Vagina (tissue), 2 donors: ENCODE data around the gene PNISR. TPM values are rescaled to one million over a fixed set of nuclear protein-coding genes. Genes with fewer than 3 reads are reported as not detected.

Experiments
- DNase-seq, 2 donors: peaks; one replicate each; pipeline ENCODE4 v3.0.0-alpha.2; 2017; ENCODE audit errors: extremely low spot score in 2 of 2
- H3K27ac ChIP-seq: fragments of 200-600 bp; sonication (generic); one replicate; pipeline ENCODE4 v1.5.1; 2019
- H3K27me3 ChIP-seq: fragments of 200-600 bp; sonication (generic); one replicate; pipeline ENCODE4 v1.5.1; 2019
- H3K36me3 ChIP-seq, 2 donors: fragments of 200-600 bp; sonication (generic); one replicate each; pipeline ENCODE4 v1.5.1; 2017 to 2019
- H3K4me1 ChIP-seq: fragments of 200-600 bp; sonication (generic); one replicate; pipeline ENCODE4 v1.5.1; 2019
- H3K4me3 ChIP-seq, 2 donors: fragments of 200-600 bp; sonication (generic); 1 replicate in 1 of 2; 2 replicates in 1 of 2; pipeline ENCODE4 v1.5.1; 2016 to 2019
- H3K9me3 ChIP-seq: fragments of 200-600 bp; sonication (generic); one replicate; pipeline ENCODE4 v1.5.1; 2019
- POLR2A ChIP-seq, 2 donors: fragments of 450-650 bp; IDR thresholded peaks; one replicate each; pipeline ENCODE4 v1.6.1; 2017; ENCODE audit warnings: antibody characterized with exemption in 2 of 2, mild to moderate bottlenecking in 2 of 2, moderate library complexity in 2 of 2
- POLR2AphosphoS5 ChIP-seq, 2 donors: sonication (generic); formaldehyde crosslinking; IDR thresholded peaks; one replicate each; pipeline ENCODE4 v1.9.0; 2017; ENCODE audit warnings: antibody characterized with exemption in 2 of 2, mild to moderate bottlenecking in 2 of 2, low read depth in 1 of 2; ENCODE audit not compliant: insufficient read depth in 1 of 2
- intact Hi-C: fragments of 100-400 bp; cut with DNase I; formaldehyde crosslinking; loops from one replicate; pipeline ENCODE4 v1.15.1; 2023
- total RNA-seq: library from RNA; depleted of rRNA; stranded (reverse); fragments of >200 nt; gene quantifications from one replicate; pipeline ENCODE4 v1.2.3, GENCODE V29; 2016
- TF ChIP-seq, protein P1 (sequence below), 3 experiments: fragments of 450-650 bp in 2 of 3; fragments of 200-600 bp in 1 of 3; sonication (generic) in 1 of 3; IDR thresholded peaks; one replicate each; pipeline ENCODE4 v1.5.1; 2017 to 2019; ENCODE audit warnings: antibody characterized with exemption in 3 of 3, mild to moderate bottlenecking in 2 of 3, moderate library complexity in 2 of 3

Gene PNISR
- total RNA-seq, 1 donor from 2014 or later = 133 TPM

- Histone ChIP-seq H3K36me3 (no peaks in the 10 kb centered on the region), H3K4me1 (no peaks in the 10 kb centered on the region), H3K4me3 (no peak overlapping the region), H3K27ac (no peak overlapping the region), H3K27me3 (no peaks in the 10 kb centered on the region), H3K9me3 (no peaks in the 10 kb centered on the region)
- intact Hi-C loops = no loop called here
- no peak for DNase-seq
- TF ChIP-seq POLR2A (IDR thresholded peaks at IDR 0.05) = no peak
- TF ChIP-seq, protein P1, sequence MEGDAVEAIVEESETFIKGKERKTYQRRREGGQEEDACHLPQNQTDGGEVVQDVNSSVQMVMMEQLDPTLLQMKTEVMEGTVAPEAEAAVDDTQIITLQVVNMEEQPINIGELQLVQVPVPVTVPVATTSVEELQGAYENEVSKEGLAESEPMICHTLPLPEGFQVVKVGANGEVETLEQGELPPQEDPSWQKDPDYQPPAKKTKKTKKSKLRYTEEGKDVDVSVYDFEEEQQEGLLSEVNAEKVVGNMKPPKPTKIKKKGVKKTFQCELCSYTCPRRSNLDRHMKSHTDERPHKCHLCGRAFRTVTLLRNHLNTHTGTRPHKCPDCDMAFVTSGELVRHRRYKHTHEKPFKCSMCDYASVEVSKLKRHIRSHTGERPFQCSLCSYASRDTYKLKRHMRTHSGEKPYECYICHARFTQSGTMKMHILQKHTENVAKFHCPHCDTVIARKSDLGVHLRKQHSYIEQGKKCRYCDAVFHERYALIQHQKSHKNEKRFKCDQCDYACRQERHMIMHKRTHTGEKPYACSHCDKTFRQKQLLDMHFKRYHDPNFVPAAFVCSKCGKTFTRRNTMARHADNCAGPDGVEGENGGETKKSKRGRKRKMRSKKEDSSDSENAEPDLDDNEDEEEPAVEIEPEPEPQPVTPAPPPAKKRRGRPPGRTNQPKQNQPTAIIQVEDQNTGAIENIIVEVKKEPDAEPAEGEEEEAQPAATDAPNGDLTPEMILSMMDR (IDR thresholded peaks at IDR 0.05) = no peak
- TF ChIP-seq POLR2AphosphoS5 (IDR thresholded peaks at IDR 0.05; ENCODE audit: insufficient read depth in 1 of 2, low read depth in 1 of 2) = no peak
Measured at GRCh38 chr6:99390896-99391295, 34.2 kb downstream of the PNISR start.

- no peak for DNase-seq
- H3K4me1 ChIP-seq = no peaks in the 10 kb centered on the region
- intact Hi-C loops = no loop called here
- no peak overlapping the region for H3K4me3 ChIP-seq
- no peak overlapping the region for H3K27ac ChIP-seq
- no peaks in the 10 kb centered on the region for H3K9me3 ChIP-seq
- H3K36me3 ChIP-seq = no peaks in the 10 kb centered on the region
- no peaks in the 10 kb centered on the region for H3K27me3 ChIP-seq
- TF ChIP-seq POLR2A (IDR thresholded peaks at IDR 0.05) = no peak
- TF ChIP-seq, protein P1 (IDR thresholded peaks at IDR 0.05) = no peak
- TF ChIP-seq POLR2AphosphoS5 (IDR thresholded peaks at IDR 0.05; ENCODE audit: insufficient read depth in 1 of 2, low read depth in 1 of 2) = no peak
Measured at GRCh38 chr6:99384507-99384906, 40.6 kb downstream of the PNISR start.

- no peaks in the 10 kb centered on the region for H3K4me1 ChIP-seq
- H3K9me3 ChIP-seq = no peaks in the 10 kb centered on the region
- no peak overlapping the region for H3K4me3 ChIP-seq
- H3K27me3 ChIP-seq = no peaks in the 10 kb centered on the region
- TF ChIP-seq POLR2A (IDR thresholded peaks at IDR 0.05) (no peak), POLR2AphosphoS5 (IDR thresholded peaks at IDR 0.05; ENCODE audit: insufficient read depth in 1 of 2, low read depth in 1 of 2) (no peak)
- TF ChIP-seq, protein P1 (IDR thresholded peaks at IDR 0.05) = no peak
- H3K36me3 ChIP-seq = no peaks in the 10 kb centered on the region
- DNase-seq = no peak
- intact Hi-C loops = no loop called here
- H3K27ac ChIP-seq = no peak overlapping the region
Measured at GRCh38 chr6:99378636-99379035, 46.5 kb downstream of the PNISR start.

DNA sequence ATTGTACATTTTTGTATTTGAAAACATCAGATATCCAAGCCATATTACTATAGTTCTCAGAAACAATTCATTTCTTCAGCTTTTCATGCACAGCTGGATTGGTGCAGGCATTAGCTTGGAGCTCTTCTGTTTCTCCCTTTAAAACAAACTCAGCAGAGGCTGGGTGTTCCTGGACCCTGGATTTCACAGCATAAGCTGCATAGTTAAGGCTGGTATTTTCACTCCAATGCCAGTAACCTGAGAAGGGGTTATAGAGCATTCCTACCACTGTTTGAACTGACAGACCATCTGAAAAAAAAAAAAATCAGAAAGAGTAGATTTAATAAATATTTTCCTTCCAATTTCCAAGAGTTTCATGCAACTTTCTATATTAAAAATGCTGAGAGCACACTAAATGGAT lies 55.6 kb downstream of the PNISR start:
- intact Hi-C loops = no loop called here
- no peak overlapping the region for H3K4me3 ChIP-seq
- no peak for TF ChIP-seq POLR2AphosphoS5 (IDR thresholded peaks at IDR 0.05; ENCODE audit: insufficient read depth in 1 of 2, low read depth in 1 of 2)
- TF ChIP-seq, protein P1 (IDR thresholded peaks at IDR 0.05) = no peak
- TF ChIP-seq POLR2A (IDR thresholded peaks at IDR 0.05) = no peak
- H3K9me3 ChIP-seq = no peaks in the 10 kb centered on the region
- no peaks in the 10 kb centered on the region for H3K27me3 ChIP-seq
- H3K4me1 ChIP-seq = no peaks in the 10 kb centered on the region
- DNase-seq = no peak
- H3K27ac ChIP-seq = no peak overlapping the region
- no peaks in the 10 kb centered on the region for H3K36me3 ChIP-seq

- TF ChIP-seq, protein P1 (IDR thresholded peaks at IDR 0.05) = no peak
- TF ChIP-seq POLR2A (IDR thresholded peaks at IDR 0.05) (no peak), POLR2AphosphoS5 (IDR thresholded peaks at IDR 0.05; ENCODE audit: insufficient read depth in 1 of 2, low read depth in 1 of 2) (no peak)
- intact Hi-C loops = no loop called here
- no peak for DNase-seq
Measured at GRCh38 chr6:99366852-99367251, 58.3 kb downstream of the PNISR start.

More at GRCh38 chr6:99366852-99367251, 58.3 kb downstream of the PNISR start:
- no peak overlapping the region for H3K4me3 ChIP-seq
- no peak overlapping the region for H3K27ac ChIP-seq
- H3K36me3 ChIP-seq = no peaks in the 10 kb centered on the region
- H3K27me3 ChIP-seq = no peaks in the 10 kb centered on the region
- no peaks in the 10 kb centered on the region for H3K4me1 ChIP-seq
- H3K9me3 ChIP-seq = no peaks in the 10 kb centered on the region
